Endothelial cell (in vitro differentiated cells): ENCODE results near the gene RPL10A. TPM values are rescaled to one million over a fixed set of nuclear protein-coding genes. Genes with fewer than 3 reads are reported as not detected.

ENCODE experiments used
- DNase-seq: peaks from one replicate; pipeline ENCODE4 v3.0.0; 2021; ENCODE audit warnings: low spot score
- H3K27ac Mint-ChIP-seq: one replicate; pipeline ENCODE4 v1.8.0; 2021; ENCODE audit warnings: mixed read lengths, inconsistent platforms; ENCODE audit not compliant: unreplicated experiment
- H3K27me3 Mint-ChIP-seq: one replicate; pipeline ENCODE4 v1.8.0; 2021; ENCODE audit warnings: mild to moderate bottlenecking, moderate library complexity, mixed read lengths, inconsistent platforms; ENCODE audit not compliant: unreplicated experiment
- H3K36me3 Mint-ChIP-seq: one replicate; pipeline ENCODE4 v1.8.0; 2021; ENCODE audit warnings: mild to moderate bottlenecking, low read depth, mixed read lengths, inconsistent platforms; ENCODE audit not compliant: unreplicated experiment
- H3K4me1 Mint-ChIP-seq: one replicate; pipeline ENCODE4 v1.8.0; 2021; ENCODE audit warnings: mild to moderate bottlenecking, mixed read lengths, inconsistent platforms; ENCODE audit not compliant: unreplicated experiment
- H3K4me3 Mint-ChIP-seq: one replicate; pipeline ENCODE4 v1.8.0; 2021; ENCODE audit warnings: mild to moderate bottlenecking, mixed read lengths, inconsistent platforms; ENCODE audit not compliant: unreplicated experiment
- H3K9me3 Mint-ChIP-seq: one replicate; pipeline ENCODE4 v1.8.0; 2021; ENCODE audit warnings: mixed read lengths, inconsistent platforms; ENCODE audit not compliant: unreplicated experiment
- total RNA-seq: library from RNA; stranded (reverse); fragmentation: NEBNext Ultra II Directional; extraction: Animal tissue kit (Norgen Biotek cat#: 25700); gene quantifications from one replicate; pipeline ENCODE4 v1.2.1, GENCODE V29; 2021; ENCODE audit not compliant: unreplicated experiment
- TF ChIP-seq, protein P1 (sequence below): fragments of 200-600 bp; sonication (generic); IDR thresholded peaks from one replicate; pipeline ENCODE4 v1.5.0; 2021; ENCODE audit warnings: antibody characterized with exemption; ENCODE audit not compliant: unreplicated experiment

The RPL10A gene
- total RNA-seq, 1 donor from 2014 or later = 1,320 TPM

DNA sequence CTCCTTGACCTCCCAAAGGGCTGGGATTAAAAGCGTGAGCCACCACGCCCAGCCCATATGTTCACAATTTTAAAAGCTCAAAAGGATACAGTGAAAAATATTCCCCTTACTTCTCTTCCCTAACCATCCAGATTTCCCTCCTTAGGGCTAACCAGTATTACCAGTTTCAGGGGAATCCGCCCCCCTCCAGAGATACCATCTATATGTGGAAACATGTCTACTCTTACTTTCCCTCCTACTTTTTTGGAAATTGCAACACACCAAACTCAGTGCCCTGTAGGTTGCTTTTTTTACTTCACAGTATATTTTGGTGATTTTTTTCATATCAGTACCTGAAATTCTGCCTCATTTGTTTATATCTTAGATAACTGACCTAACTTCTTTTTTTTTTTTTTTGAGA, 6.9 kb upstream of the RPL10A start:
- H3K4me1 Mint-ChIP-seq = no peaks in the 10 kb centered on the region
- TF ChIP-seq, protein P1, sequence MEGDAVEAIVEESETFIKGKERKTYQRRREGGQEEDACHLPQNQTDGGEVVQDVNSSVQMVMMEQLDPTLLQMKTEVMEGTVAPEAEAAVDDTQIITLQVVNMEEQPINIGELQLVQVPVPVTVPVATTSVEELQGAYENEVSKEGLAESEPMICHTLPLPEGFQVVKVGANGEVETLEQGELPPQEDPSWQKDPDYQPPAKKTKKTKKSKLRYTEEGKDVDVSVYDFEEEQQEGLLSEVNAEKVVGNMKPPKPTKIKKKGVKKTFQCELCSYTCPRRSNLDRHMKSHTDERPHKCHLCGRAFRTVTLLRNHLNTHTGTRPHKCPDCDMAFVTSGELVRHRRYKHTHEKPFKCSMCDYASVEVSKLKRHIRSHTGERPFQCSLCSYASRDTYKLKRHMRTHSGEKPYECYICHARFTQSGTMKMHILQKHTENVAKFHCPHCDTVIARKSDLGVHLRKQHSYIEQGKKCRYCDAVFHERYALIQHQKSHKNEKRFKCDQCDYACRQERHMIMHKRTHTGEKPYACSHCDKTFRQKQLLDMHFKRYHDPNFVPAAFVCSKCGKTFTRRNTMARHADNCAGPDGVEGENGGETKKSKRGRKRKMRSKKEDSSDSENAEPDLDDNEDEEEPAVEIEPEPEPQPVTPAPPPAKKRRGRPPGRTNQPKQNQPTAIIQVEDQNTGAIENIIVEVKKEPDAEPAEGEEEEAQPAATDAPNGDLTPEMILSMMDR = no peak
- H3K27ac Mint-ChIP-seq = peak overlapping the region; percentile 67
- H3K9me3 Mint-ChIP-seq = no peaks in the 10 kb centered on the region
- H3K27me3 Mint-ChIP-seq = peaks cover 2% of the 10 kb centered on the region
- peak overlapping the region; percentile 73 for H3K4me3 Mint-ChIP-seq
- peaks cover 29% of the 10 kb centered on the region for H3K36me3 Mint-ChIP-seq
- no peak for DNase-seq

DNA sequence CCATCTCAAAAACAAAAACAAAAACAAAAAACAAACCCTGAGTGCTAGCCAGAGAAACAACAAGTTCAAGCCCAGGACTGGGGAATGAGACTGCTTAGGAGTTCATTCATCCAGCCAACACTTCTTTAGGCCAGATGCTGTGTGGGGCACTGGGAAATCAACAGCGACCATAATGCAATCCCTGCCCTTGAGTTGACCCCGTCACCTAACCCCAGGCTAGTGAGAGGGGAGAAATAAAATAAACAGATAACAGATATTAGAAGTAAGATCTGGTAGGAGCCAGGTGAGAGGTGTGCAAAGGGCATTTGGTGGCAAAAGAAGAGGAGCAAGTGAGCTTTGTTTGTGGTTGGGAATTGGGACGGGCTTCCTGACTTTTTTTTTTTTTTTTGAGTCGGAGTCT, 4.9 kb upstream of the RPL10A start:
- no peak overlapping the region for H3K4me3 Mint-ChIP-seq
- TF ChIP-seq, protein P1 = no peak
- peaks cover 5% of the 10 kb centered on the region for H3K4me1 Mint-ChIP-seq

GRCh38 chr6:35465646-35466045, 2.6 kb upstream of the RPL10A start:
- TF ChIP-seq, protein P1 = no peak
- Mint-ChIP-seq H3K36me3 (peaks cover 31% of the 10 kb centered on the region), H3K4me3 (no peak overlapping the region), H3K27ac (no peak overlapping the region), H3K27me3 (peaks cover 2% of the 10 kb centered on the region), H3K9me3 (no peaks in the 10 kb centered on the region), H3K4me1 (peaks cover 16% of the 10 kb centered on the region)
- DNase-seq = no peak

More for the DNA sequence above, 4.9 kb upstream of the RPL10A start:
- H3K27me3 Mint-ChIP-seq = peaks cover 2% of the 10 kb centered on the region
- DNase-seq = no peak
- peaks cover 27% of the 10 kb centered on the region for H3K36me3 Mint-ChIP-seq
- H3K27ac Mint-ChIP-seq = no peak overlapping the region
- no peaks in the 10 kb centered on the region for H3K9me3 Mint-ChIP-seq

DNA sequence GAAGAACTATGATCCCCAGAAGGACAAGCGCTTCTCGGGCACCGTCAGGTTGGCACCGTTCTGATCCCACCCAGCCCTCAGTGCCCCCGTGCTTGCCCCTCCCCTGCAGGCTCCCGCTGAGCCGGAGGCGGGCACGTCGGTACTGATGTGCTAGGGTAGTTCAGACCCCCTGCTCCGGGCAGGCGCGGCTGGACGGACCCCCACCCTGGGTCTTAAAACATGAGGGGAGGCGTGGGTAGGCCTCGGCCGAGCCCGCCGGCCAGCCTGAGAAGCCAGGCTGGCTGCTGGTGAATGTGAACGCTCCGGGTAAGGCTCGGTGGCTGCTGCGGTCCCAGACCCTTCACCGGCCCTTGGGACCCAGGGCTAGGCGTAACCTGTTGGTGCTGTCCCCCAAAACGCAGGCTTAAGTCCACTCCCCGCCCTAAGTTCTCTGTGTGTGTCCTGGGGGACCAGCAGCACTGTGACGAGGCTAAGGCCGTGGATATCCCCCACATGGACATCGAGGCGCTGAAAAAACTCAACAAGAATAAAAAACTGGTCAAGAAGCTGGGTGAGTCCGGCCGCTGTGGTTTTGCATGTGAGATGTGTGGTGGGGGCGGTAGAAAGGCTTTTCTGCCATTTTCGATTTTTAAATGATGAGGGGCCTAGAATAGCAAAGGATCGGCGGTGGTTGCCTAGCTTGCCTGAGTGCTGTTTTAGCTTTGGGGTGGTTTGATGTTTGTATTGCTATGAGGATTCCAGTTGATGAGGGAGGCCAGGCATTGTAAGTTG, 964 bp downstream of the RPL10A start:
- H3K36me3 Mint-ChIP-seq = peaks cover 23% of the 10 kb centered on the region
- H3K9me3 Mint-ChIP-seq = no peaks in the 10 kb centered on the region
- DNase-seq = no peak
- H3K27me3 Mint-ChIP-seq = peaks cover 4% of the 10 kb centered on the region
- H3K27ac Mint-ChIP-seq = peak overlapping the region; percentile 74
- H3K4me1 Mint-ChIP-seq = peaks cover 18% of the 10 kb centered on the region
- TF ChIP-seq, protein P1 = no peak
- H3K4me3 Mint-ChIP-seq = peak overlapping the region; percentile 97
